ENCODE measurements around the gene MUC22.
"Not testable (repeated sequence)": the region's sequence is repeated elsewhere in the genome, so short reads cannot be mapped to it uniquely, and the experiment has no call there.

MUC22 gene

GRCh38 chr6:31000067-31000860 lies 10.0 kb upstream of the MUC22 start:
- DNase-seq, result not testable (repeated sequence)

- no peak for DNase-seq
Observed at GRCh38 chr6:31001281-31001888, 8.9 kb upstream of the MUC22 start.

- DNase-seq, result no peak
Observed at GRCh38 chr6:31002471-31002870, 7.8 kb upstream of the MUC22 start.

- DNase-seq, result no peak
Observed at GRCh38 chr6:31004794-31005193, 5.5 kb upstream of the MUC22 start.

- DNase-seq, result no peak
Observed at GRCh38 chr6:31005249-31006020, 4.8 kb upstream of the MUC22 start.

GRCh38 chr6:31007694-31008093 lies 2.6 kb upstream of the MUC22 start:
- DNase-seq, result no peak

- DNase-seq, result no peak
Observed at GRCh38 chr6:31008165-31008564, 2.1 kb upstream of the MUC22 start.

- DNase-seq, result no peak
Observed at GRCh38 chr6:31009731-31010130, 543 bp upstream of the MUC22 start.

GRCh38 chr6:31011153-31011552 lies 879 bp downstream of the MUC22 start:
- DNase-seq, result no peak

GRCh38 chr6:31016659-31017299 lies 6.5 kb downstream of the MUC22 start:
- DNase-seq, result no peak

GRCh38 chr6:31017436-31017835 lies 7.2 kb downstream of the MUC22 start:
- not testable (repeated sequence) for DNase-seq

GRCh38 chr6:31020057-31020456 lies 9.8 kb downstream of the MUC22 start:
- no peak for DNase-seq

GRCh38 chr6:31020631-31021255 lies 10.5 kb downstream of the MUC22 start:
- DNase-seq, result not testable (repeated sequence)

- DNase-seq, result not testable (repeated sequence)
Observed at GRCh38 chr6:31021705-31022531, 11.6 kb downstream of the MUC22 start.

- DNase-seq, result no peak
Observed at GRCh38 chr6:31025595-31025994, 15.3 kb downstream of the MUC22 start.

- no peak for DNase-seq
Observed at GRCh38 chr6:31031095-31031494, 20.8 kb downstream of the MUC22 start.

GRCh38 chr6:31033075-31033474 lies 22.8 kb downstream of the MUC22 start:
- no peak for DNase-seq

GRCh38 chr6:31035862-31036497 lies 25.7 kb downstream of the MUC22 start:
- no peak for DNase-seq

- no peak for DNase-seq
Observed at GRCh38 chr6:31037169-31037568, 26.9 kb downstream of the MUC22 start.

GRCh38 chr6:31037682-31038081 lies 27.4 kb downstream of the MUC22 start:
- no peak for DNase-seq

GRCh38 chr6:31038559-31038958 lies 28.3 kb downstream of the MUC22 start:
- DNase-seq, result no peak

Data from NCI-H187 treated with DMSO at 0.1 percent for 48 hours (cell line).